ENCODE data around the gene STIMATE.

The STIMATE gene

DNA sequence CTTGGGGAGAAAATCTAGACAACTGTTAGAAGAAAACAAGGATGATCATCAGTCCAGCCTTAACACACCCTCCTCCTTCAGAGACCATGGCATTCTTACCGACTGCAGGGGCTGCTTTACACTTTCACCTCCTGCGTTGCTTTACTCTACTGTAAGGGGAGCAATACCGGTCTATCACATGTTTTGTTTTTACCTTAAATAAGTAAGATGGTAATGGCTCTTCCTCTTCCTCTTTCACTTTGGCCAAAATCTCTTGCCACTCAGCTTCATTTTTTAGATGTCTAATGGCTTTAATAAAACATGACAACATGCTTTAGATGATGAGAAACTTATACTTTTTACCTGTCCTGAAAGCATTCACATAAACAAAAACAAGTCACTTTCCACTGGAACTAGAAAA lies 33.4 kb upstream of the STIMATE start:
- no peak for DNase-seq (ENCODE audit: extremely low spot score)
- ChIA-PET CTCF (no interaction called here), POLR2A (no interaction called here)
- TF ChIP-seq ELF4 (IDR thresholded peaks at IDR 0.05) = no peak
- no peak for TF ChIP-seq SUZ12 (IDR thresholded peaks at IDR 0.05)
- no peak for TF ChIP-seq SP1 (IDR thresholded peaks at IDR 0.05)
- TF ChIP-seq ARNT (IDR thresholded peaks at IDR 0.05) = no peak
- TF ChIP-seq, protein P1, sequence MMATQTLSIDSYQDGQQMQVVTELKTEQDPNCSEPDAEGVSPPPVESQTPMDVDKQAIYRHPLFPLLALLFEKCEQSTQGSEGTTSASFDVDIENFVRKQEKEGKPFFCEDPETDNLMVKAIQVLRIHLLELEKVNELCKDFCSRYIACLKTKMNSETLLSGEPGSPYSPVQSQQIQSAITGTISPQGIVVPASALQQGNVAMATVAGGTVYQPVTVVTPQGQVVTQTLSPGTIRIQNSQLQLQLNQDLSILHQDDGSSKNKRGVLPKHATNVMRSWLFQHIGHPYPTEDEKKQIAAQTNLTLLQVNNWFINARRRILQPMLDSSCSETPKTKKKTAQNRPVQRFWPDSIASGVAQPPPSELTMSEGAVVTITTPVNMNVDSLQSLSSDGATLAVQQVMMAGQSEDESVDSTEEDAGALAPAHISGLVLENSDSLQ (IDR thresholded peaks at IDR 0.05) = no peak
- TF ChIP-seq FOXM1 (IDR thresholded peaks at IDR 0.05; ENCODE audit: borderline replicate concordance) = no peak
- no peak for TF ChIP-seq CTBP1 (IDR thresholded peaks at IDR 0.05; ENCODE audit: borderline replicate concordance)
- TF ChIP-seq L3MBTL2 (conservative IDR thresholded peaks at IDR 0.05) = no peak
- TF ChIP-seq BHLHE40 (IDR thresholded peaks at IDR 0.05; ENCODE audit: borderline replicate concordance) = no peak
- TF ChIP-seq TARDBP (IDR thresholded peaks at IDR 0.05) = no peak
- no peak for TF ChIP-seq HDGF (IDR thresholded peaks at IDR 0.05; ENCODE audit: borderline replicate concordance)
- no peak for TF ChIP-seq FOXK2 (IDR thresholded peaks at IDR 0.05)
- no peak for TF ChIP-seq ZNF384 (IDR thresholded peaks at IDR 0.05)
- no peak for TF ChIP-seq FOXA1 (IDR thresholded peaks at IDR 0.05)
- no peak for TF ChIP-seq NFRKB (IDR thresholded peaks at IDR 0.05)

DNA sequence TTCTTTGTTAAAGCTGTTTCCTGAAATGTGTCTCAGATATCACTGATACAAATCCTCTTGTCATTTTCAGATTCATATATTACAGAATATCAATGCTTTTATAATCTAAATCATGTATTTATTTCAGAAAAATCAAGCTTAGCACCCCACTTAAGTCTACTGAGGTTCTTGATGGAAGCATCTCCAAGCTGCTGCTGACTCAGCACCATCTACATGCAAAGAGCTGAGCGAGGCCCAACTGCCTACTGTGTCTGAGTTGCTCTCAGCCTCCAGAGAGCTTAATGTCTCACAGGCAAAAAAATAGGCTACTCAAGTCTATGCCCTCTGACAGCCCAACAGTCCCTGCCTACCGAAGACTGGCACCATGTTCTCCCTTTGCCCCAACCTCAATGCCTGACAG lies 29.2 kb upstream of the STIMATE start:
- no peak for TF ChIP-seq ARNT (IDR thresholded peaks at IDR 0.05)
- TF ChIP-seq ZNF384 (IDR thresholded peaks at IDR 0.05) = no peak
- TF ChIP-seq TARDBP (IDR thresholded peaks at IDR 0.05) = no peak
- no peak for TF ChIP-seq LEF1 (IDR thresholded peaks at IDR 0.05; ENCODE audit: borderline replicate concordance)
- TF ChIP-seq, protein P1 (IDR thresholded peaks at IDR 0.05) = no peak
- TF ChIP-seq L3MBTL2 (conservative IDR thresholded peaks at IDR 0.05) = no peak
- no peak for TF ChIP-seq HDGF (IDR thresholded peaks at IDR 0.05; ENCODE audit: borderline replicate concordance)
- no peak for TF ChIP-seq FOXK2 (IDR thresholded peaks at IDR 0.05)
- no peak for TF ChIP-seq FOXA1 (IDR thresholded peaks at IDR 0.05)
- ChIA-PET POLR2A (interaction anchor here (1.4 kb wide), 1 partner anchor 156 kb away, joined by 3 read pairs; the partner anchor contains the start of gene NEK4), CTCF (no interaction called here)
- DNase-seq (ENCODE audit: extremely low spot score) = no peak

DNA sequence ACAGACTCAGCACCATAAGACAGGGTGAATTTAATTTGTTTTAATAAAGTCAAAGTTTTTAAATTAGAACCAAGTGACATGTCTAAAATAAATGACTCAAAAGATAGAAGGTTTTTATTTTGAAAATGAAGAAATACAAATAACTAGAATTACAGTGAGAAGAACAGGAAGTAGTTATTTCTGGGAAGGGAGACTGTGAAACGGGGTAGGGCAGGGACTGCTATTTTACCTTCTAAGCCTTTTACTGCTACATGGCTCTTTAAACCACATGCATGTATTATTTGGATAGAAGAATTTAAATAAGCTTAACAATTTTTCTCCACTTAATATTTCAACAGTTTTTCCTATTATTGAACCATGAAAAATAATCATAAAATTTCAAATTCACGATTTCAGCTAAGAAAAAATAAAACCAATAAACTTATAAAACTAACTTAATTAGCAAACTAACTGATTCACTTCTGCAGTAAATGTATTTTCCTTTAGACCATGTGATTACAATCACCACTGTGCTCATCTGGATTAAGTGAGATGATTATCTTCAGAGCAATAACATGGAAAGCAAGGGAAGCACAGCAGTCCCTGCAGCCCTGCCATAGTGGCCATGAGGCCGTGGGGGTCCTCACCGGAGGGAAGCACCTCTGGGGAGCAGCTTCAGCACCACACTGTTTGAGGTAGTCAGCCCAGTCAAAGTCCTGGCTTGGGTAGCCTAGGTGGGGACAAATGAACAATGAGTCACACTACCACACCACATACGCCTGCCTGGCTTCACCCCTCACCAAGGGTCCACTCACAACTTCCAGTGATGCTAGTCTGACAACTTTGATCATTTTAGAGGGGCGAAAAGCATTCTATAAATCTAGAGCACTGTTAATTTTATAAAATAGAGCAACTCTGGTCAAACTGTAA lies 28.3 kb upstream of the STIMATE start:
- POLR2A ChIA-PET = no interaction called here
- CTCF ChIA-PET = interaction anchor here (1.2 kb wide), 1 partner anchor 9 kb away, joined by 5 read pairs; no protein-coding TSS in a partner anchor
- DNase-seq (ENCODE audit: extremely low spot score) = no peak
- TF ChIP-seq BHLHE40 (IDR thresholded peaks at IDR 0.05; ENCODE audit: borderline replicate concordance) (no peak), FOXK2 (IDR thresholded peaks at IDR 0.05) (no peak), ARNT (IDR thresholded peaks at IDR 0.05) (no peak), FOXA1 (IDR thresholded peaks at IDR 0.05) (no peak), FOXM1 (IDR thresholded peaks at IDR 0.05; ENCODE audit: borderline replicate concordance) (no peak), NFRKB (IDR thresholded peaks at IDR 0.05) (no peak), ELF4 (IDR thresholded peaks at IDR 0.05) (no peak), ZNF384 (IDR thresholded peaks at IDR 0.05) (no peak), HDGF (IDR thresholded peaks at IDR 0.05; ENCODE audit: borderline replicate concordance) (no peak), L3MBTL2 (conservative IDR thresholded peaks at IDR 0.05) (no peak), TARDBP (IDR thresholded peaks at IDR 0.05) (no peak), LEF1 (IDR thresholded peaks at IDR 0.05; ENCODE audit: borderline replicate concordance) (no peak), SP1 (IDR thresholded peaks at IDR 0.05) (no peak), SUZ12 (IDR thresholded peaks at IDR 0.05) (no peak), CTBP1 (IDR thresholded peaks at IDR 0.05; ENCODE audit: borderline replicate concordance) (no peak)
- TF ChIP-seq, protein P1 (IDR thresholded peaks at IDR 0.05) = no peak

DNA sequence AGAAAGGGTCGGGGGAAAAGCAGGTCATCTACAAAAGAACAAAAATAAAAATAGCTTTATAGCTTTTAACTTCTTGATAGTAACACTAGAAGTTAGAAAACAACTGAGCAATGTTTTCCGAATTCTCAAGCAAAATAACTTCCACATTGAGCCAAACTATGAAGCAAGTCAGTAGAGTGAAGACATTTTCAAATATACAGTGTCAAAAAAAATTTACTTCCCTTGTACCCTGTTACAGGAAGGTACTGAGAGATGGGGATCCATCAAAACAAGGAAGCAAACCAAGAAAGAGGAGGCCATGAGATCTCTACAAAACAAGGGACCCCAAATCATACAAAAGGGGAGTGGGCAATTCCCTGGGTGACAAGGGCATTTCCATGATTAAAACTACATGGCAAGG lies 26.6 kb upstream of the STIMATE start:
- ChIA-PET POLR2A (no interaction called here), CTCF (interaction anchor here (0.7 kb wide), 1 partner anchor 11 kb away, joined by 3 read pairs; no protein-coding TSS in a partner anchor)
- no peak for DNase-seq (ENCODE audit: extremely low spot score)
- TF ChIP-seq, protein P1 (IDR thresholded peaks at IDR 0.05) = no peak
- TF ChIP-seq CTBP1 (IDR thresholded peaks at IDR 0.05; ENCODE audit: borderline replicate concordance) = no peak
- TF ChIP-seq FOXK2 (IDR thresholded peaks at IDR 0.05) = no peak
- TF ChIP-seq FOXA1 (IDR thresholded peaks at IDR 0.05) = no peak
- no peak for TF ChIP-seq L3MBTL2 (conservative IDR thresholded peaks at IDR 0.05)
- no peak for TF ChIP-seq SP1 (IDR thresholded peaks at IDR 0.05)
- no peak for TF ChIP-seq ELF4 (IDR thresholded peaks at IDR 0.05)
- no peak for TF ChIP-seq NFRKB (IDR thresholded peaks at IDR 0.05)
- TF ChIP-seq LEF1 (IDR thresholded peaks at IDR 0.05; ENCODE audit: borderline replicate concordance) = no peak
- TF ChIP-seq BHLHE40 (IDR thresholded peaks at IDR 0.05; ENCODE audit: borderline replicate concordance) = no peak
- TF ChIP-seq HDGF (IDR thresholded peaks at IDR 0.05; ENCODE audit: borderline replicate concordance) = no peak
- no peak for TF ChIP-seq SUZ12 (IDR thresholded peaks at IDR 0.05)
- no peak for TF ChIP-seq ZNF384 (IDR thresholded peaks at IDR 0.05)

DNA sequence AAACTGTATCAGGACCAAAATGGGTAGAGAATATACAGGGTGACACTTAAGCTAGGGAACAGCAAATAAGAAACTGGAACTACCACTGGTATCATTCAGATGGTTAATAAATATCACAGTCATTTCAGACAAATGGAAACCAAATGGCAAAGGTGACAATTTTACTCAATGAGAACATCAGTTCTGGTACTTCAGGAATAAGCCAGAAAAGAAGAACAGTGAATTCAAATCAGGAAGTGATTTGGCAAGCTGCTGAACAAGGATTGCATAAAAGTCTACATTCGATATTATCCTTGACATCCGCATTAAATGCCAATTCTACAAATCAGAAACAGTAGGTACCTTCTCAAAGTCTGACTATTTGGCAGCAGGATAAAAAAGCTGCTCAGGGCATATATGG lies 23.5 kb upstream of the STIMATE start:
- ChIA-PET POLR2A (no interaction called here), CTCF (no interaction called here)
- TF ChIP-seq FOXA1 (IDR thresholded peaks at IDR 0.05) (no peak), BHLHE40 (IDR thresholded peaks at IDR 0.05; ENCODE audit: borderline replicate concordance) (no peak), NFRKB (IDR thresholded peaks at IDR 0.05) (no peak), CTBP1 (IDR thresholded peaks at IDR 0.05; ENCODE audit: borderline replicate concordance) (no peak), ZNF384 (IDR thresholded peaks at IDR 0.05) (no peak), SUZ12 (IDR thresholded peaks at IDR 0.05) (no peak), FOXK2 (IDR thresholded peaks at IDR 0.05) (no peak), L3MBTL2 (conservative IDR thresholded peaks at IDR 0.05) (no peak), ELF4 (IDR thresholded peaks at IDR 0.05) (no peak), ARNT (IDR thresholded peaks at IDR 0.05) (no peak)
- TF ChIP-seq, protein P1 (IDR thresholded peaks at IDR 0.05) = no peak
- DNase-seq (ENCODE audit: extremely low spot score) = no peak

All from HEK293T (cell line).